SW480 (cell line): ENCODE results near the gene VAV2.
A peak's percentile ranks its signal among the peaks of the same experiment; 100 is the strongest.

ENCODE experiments used
- DNase-seq: peaks from one replicate; pipeline ENCODE4 v3.0.0-alpha.2; 2016; ENCODE audit warnings: low spot score

The VAV2 gene

DNA sequence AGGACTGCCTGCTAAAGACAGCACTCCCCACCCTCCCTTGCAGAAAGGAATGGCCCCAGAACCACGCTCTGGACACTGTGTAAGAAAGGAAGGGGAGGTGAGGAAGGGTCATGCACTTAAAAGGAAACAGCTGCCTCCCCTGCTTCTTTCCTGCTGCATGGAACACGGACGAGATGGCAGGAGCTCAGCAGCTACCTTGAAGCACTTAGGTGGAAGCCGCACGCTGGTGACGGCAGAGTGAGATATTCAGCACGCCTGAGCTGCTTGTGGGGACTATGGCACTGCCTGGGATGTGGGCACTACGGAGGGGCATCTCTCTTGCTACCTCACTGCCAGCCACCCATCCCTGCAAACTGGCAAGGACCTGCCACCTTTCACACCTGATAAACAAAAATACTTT is 101.5 kb downstream of the VAV2 start:
- no peak for DNase-seq

DNA sequence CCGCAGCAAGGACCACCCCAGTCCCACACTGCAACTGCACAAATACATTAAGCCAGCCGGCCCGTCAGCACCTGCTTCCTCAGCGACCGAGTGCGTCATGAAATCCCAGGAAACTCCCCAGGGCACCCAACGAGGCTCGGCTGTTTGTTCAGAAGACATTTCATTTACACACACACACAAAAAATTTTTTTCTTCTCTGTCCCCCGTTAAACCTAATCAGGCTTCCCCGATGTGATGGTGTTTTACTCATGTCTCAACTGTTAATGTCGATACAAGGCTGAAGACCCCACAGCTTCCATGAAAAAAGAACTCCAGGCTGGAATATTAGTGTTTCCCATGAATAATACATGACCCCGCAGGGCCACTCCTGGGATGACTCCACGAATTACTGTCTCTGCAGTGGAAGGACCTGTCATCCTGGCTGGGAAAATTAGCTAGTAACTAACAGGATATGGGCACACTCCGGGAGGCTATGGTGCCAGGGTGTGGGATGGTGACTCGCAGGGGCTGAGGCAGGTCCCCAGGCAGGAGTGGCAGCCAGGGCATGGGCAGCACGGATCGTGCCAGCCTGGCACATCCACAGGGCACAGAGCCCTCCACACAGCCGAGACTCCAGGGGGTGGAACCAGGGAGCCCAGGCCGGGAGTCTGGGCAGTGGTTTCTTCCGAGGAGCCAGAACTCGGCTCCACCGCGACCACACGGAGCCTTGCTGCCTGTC is 102.4 kb downstream of the VAV2 start:
- DNase-seq = peak; percentile 23

DNA sequence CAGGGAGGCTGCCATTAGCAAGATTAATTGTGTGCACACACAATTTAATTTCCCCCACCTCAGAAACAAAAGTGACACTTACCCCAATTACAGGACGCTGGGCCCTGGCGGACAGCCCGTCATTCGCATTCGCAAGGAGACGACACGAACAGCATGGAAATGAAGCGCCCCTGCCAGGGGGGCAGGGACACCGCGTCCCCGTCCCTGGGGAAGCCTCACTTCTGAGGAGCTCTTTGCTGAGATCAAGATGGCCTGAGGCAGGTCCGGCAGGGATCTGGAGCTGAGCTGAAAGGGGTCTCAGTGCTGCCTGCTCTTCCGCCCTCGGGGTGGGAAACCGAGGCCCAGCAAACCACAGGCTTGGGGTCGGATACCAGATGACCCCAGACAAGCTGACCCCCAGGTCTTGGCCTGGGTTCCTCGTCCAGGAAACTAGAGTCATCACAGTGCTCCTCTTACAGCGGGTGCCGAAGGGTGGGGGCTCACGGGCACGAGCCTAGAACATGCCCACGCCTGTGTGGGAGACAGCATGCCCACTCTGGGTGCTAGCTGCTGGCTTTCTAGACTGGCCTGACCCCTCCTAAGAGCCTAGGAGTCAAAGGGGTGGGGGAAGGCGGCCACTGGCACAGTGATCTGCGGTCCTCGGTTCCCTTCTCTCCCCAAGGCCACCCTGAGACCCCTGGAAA is 103.2 kb downstream of the VAV2 start:
- no peak for DNase-seq

DNA sequence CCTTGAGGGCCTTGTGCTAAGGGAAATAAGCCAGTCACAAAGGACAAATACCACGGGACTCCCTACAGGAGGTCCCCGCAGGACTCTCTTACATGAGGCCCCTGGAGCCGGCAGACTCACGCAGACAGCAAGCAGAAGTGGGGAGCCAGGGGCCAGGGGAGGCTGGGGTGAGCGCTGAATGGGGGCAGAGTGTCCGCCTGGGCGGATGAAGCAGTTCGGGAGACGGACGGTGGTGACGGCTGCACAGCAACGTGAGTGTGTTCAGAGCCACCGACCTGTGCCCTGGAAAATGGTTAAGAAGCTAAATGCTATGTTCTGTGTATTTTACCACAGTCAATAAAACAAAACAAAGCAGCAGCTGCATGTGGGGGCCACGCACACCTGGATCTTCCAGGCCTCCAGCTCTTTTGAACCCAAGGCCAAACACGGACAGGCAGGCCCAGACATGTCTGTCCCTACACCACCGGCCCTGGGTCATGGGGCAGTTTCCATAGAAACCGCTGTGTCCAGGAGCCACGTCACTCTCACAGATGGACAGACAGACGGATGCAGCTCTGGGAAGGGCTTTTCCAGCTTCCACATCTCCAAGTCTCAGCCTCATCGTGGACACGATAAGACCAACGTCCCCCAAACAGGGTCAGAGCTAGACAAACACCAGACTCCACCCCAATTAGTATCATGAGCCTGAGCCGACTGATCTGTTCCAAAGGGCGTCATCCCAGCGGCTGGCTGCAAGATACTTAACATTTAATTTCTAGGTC is 103.9 kb downstream of the VAV2 start:
- DNase-seq = peak; percentile 77

DNA sequence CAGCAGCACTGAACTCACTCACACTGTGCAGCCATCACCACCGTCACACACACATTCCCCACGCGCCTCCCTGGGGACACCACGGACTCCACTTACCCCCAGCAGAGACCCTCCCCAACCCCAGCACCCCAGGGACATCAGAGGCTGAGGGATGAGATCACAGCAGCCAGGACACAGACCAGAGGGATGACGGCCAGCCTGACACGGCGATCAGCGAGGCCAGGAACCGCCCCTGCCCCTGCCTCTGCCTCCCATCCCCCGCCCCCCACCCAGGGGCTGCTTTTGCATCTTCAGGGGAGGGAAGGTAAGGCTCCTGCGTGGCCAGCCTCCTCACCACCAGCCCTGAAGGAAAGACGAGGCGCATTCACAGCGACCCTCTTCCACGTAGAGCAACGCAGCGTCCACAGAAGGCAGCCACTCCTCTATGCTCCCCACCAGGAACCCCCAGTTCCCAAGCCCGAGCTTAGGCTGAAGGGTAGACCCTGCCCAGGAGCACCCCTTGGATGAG is 104.5 kb downstream of the VAV2 start:
- DNase-seq = no peak

DNA sequence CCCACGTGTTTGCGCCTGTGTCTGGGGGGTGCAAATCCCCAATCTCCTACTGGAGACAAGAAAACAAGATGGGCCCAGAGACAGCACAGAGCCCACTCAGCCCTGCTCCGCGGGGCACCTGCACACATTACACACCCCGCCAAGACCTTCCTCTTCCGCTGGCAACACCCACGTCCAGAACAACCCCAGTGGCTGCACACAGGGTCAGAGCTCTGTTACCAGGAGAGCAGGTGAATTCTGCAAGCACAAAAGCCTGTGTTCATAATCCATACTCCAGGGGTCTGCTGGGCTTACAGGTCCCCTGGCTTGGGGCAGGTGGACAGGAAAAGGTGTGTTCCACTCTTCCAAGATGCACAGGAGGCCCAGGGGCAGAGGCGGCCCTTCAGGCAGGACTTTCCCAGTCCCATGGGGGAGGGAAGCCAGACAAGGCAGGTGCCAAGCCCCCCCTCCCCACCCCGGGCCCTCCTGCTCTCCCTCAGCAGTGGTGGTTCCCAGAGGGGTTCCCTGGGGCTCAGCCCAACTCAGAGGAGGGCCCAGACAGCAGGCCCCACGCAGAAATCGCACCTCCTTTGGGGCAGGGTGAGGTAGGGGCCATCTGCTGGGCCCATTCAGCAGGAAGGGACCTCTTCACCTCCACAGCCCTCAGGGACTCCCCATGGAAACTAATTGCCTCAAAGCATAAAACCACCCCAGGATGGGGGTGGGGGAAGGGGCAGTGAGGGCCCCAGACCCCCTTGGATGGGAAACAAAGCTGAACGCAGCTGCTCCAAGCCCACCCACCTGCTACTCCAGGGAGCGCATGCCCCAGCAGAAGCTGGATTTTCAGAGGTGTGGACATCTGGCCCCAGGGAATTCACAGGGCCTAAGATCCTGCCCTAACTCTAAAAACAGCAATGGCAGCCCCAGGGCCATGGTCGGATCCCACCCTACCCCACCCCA is 105.3 kb downstream of the VAV2 start:
- DNase-seq = no peak

- DNase-seq = no peak
Observed at GRCh38 chr9:133884907-133885744, 107.0 kb downstream of the VAV2 start.

GRCh38 chr9:133882849-133883755 is 109.0 kb downstream of the VAV2 start:
- no peak for DNase-seq

DNA sequence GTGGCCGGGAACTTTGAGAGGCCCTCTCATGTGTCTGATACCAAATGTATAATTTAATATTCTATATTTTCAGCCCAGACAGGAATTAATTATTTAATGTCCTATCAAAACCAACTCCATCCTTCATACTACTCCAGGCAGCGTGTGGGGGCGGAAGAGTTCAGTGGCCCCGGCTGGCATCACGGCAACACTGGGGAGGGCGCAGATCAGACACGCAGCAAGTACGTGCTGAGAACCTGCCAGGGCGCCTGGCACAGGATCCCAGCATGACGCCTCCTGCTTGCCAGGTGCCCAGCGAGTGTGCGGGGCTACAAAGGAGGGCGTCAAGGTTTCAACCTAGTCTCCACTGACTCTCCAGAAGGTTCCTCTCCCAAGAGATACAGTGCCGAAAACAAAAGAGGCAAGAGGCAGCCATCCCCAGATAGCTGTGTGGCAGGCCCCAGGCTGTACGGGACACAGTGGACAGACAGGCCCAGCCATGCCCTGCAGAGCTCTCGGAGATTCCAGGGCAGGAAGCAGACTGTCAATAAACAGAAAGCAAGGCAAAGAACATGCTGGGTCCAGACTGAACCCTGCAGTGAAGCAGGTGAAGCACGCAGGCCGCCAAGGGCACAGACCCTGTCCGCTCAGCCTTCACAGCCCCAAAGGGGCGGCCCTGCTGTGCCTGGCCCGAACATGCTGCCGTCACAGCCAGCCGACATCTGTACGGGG is 110.3 kb downstream of the VAV2 start:
- no peak for DNase-seq

DNA sequence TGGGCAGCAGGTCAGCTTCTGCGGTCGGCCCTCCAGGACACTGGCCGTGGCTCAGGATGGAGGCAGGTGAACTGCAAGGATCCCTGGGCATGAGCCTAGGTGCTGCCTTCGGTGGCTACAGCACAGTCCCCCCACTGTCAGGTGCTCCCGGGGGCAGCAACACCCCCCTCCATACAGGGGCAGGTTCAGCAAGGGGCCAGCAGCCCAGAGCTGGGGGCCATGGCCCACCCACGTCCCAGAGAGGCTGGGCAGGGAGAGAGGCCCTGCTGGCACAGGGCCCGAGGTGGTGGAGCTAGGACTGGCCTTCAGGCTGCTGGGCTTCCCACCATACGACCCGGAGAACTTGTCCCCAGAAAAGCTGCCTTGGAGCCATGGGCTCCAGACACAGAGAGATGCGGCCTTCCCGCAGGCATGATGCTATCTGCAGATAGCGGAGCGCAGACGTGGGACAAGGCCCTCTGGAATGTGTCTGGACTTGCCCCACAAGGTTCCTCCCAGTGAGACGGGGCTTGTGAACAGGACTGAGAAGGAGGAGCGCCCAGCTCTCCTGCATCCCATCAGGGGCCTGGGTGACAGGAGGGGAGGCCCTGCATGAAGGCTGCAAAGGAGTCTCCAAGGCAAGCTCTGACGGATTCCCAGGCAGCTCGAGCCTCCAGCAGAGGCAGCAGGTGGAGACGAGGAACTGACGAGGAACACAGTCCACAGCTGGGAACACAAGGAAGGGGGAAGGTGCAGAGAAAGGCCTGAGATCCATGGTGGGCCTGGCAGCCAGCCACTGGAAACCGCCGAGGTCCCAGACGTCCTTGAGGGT is 111.1 kb downstream of the VAV2 start:
- no peak for DNase-seq

- no peak for DNase-seq
Observed at GRCh38 chr9:133880136-133880535, 112.0 kb downstream of the VAV2 start.

DNA sequence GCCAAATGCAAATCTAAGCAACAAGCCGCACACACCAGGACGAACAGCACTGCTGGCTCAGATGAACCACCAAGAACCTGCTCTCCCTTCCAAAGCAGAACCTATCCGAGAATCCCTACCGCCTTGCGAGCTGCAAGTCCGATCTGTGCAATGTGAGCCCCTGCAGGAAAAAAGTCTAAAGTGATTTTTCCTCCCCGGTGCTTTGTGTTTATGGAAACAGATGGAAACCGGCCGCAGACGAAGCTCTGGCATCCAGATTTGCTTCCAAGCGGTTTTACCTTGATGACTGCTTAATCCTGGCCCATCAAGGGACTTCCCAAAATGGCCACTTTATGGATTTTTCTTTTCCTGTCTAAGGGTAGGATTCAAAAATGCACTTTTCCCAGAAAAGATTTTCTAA is 112.5 kb downstream of the VAV2 start:
- no peak for DNase-seq

DNA sequence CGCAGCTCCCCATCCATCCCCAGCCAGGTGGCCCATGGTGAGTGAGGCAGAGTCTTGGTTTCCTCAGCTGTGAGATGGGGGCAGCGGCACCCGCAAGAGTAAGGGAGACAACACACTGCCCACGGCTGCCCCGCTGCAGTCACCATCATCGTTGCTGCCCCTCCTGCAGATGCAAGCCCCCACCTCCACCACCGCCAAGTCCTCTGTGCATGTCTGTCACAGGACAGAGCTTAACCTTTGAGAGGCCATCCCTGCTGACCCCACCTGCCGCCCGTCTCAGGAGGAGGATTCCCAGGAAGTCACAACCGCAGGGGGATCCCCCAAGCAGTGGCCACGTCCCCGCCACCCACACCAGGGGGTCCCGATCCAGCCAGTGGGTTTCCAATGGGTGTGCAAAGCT is 113.7 kb downstream of the VAV2 start:
- DNase-seq = no peak

DNA sequence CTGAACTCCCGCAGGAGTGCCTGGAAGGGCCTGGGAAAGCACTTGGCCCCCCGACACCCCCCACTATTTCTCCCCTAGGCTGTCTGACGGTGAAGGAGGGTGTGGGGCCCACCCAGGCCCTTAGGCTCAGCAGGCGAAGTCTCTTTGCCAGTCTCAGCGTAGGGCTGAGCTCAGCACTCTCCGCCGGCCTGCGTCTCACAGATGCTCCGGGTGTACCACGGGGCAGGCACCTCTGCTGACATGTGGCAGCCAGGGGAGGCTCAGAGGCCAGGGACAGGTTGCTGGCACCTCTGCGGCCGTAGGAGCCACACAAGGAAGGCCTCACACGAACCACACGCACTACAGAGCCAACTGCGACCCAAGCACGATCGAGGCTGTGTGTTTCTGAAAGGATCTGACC is 114.2 kb downstream of the VAV2 start:
- no peak for DNase-seq

DNA sequence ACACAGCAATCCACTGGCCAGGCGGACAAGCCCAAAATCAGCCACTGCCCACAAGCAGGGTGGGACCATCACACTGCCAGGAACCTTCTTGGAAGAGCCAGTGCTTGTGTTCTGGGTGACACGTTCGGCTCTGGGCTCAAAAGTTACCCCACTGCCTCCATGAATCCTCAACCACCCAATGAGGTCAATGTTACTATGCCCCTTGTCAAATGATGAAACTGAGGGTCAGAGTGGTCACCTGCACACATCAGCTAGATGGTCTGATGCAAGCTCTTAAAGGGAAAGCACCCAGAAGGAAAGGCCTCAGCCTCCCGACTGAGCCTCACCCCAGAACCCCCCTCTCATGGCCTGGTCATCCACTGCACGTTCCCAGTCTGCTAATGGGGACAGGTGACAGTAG is 114.8 kb downstream of the VAV2 start:
- no peak for DNase-seq

- DNase-seq = no peak
Observed at GRCh38 chr9:133876836-133877235, 115.3 kb downstream of the VAV2 start.

DNA sequence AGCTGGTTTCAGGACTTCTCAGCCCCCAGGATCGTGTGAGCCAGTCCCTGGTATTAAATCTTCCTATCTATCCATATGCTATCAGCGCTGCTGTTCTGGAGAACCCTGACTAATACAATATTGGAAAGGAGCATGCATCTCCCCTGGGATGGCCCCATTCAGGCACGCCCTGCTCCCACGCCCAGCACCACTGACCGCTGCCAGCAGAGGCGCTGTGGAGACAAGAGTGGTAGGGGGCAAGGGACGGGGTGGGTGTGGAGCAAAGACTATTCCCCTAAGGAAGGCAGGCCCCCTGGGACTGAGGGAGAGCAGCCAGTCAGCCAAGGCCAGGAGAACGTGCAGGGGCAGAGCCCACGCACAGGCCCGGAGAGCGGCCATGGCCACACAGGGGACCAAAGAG is 116.0 kb downstream of the VAV2 start:
- no peak for DNase-seq

- DNase-seq = no peak
Observed at GRCh38 chr9:133875131-133875530, 117.0 kb downstream of the VAV2 start.
